GM13977 (cell line): ENCODE results near the gene TNNI3.
"Not testable (repeated sequence)": the region's sequence is repeated elsewhere in the genome, so short reads cannot be mapped to it uniquely, and the experiment has no call there.

Experiments used
- DNase-seq: peaks from one replicate; pipeline ENCODE4 v3.0.0; 2012; ENCODE audit warnings: low spot score
- CTCF ChIP-seq: IDR thresholded peaks from 2 replicates; pipeline ENCODE4 v1.5.1; 2012; ENCODE audit warnings: mild to moderate bottlenecking, control low read depth; ENCODE audit not compliant: insufficient read depth; ENCODE audit errors: extremely low read depth, missing control alignments
- in situ Hi-C: fragments of 300-500 bp; cut with MboI; formaldehyde crosslinking; loops from one replicate; pipeline ENCODE4 v1.12.0; 2022; ENCODE audit warnings: low sequenced_read_pairs, low pct_unique_long_range_greater_than_20kb, mixed read lengths, inconsistent platforms; ENCODE audit not compliant: unreplicated experiment

TNNI3 gene

GRCh38 chr19:55157064-55157908 is at the start of gene TNNI3:
TNNI3 (minus strand) TSS chr19:55157732; CDS start chr19:55157589, 143 bp downstream.
- in situ Hi-C loops: no loop called here
- no peak for DNase-seq
- TF ChIP-seq CTCF: no peak

- DNase-seq: no peak
- no peak for TF ChIP-seq CTCF
- in situ Hi-C loops: no loop called here
Observed at GRCh38 chr19:55206664-55207500, 49.4 kb upstream of the TNNI3 start.

GRCh38 chr19:55202199-55202598 is 44.7 kb upstream of the TNNI3 start:
- in situ Hi-C loops, DNase-seq: not testable (repeated sequence)
- TF ChIP-seq CTCF: peak; percentile 14

- in situ Hi-C loops: no loop called here
- no peak for TF ChIP-seq CTCF
- DNase-seq: no peak
Observed at GRCh38 chr19:55199620-55200204, 42.2 kb upstream of the TNNI3 start.

GRCh38 chr19:55198651-55199050 is 41.1 kb upstream of the TNNI3 start:
- no peak for TF ChIP-seq CTCF
- in situ Hi-C loops: no loop called here
- DNase-seq: no peak

GRCh38 chr19:55197528-55197927 is 40.0 kb upstream of the TNNI3 start:
- no peak for TF ChIP-seq CTCF
- in situ Hi-C loops: no loop called here
- DNase-seq: no peak
